Osteocyte (in vitro differentiated cells): ENCODE data around the gene ABCA5. TPM values are rescaled to one million over a fixed set of nuclear protein-coding genes. Genes with fewer than 3 reads are reported as not detected.
A peak's percentile ranks its signal among the peaks of the same experiment; 100 is the strongest.

ENCODE experiments used
- DNase-seq: peaks from one replicate; pipeline ENCODE4 v3.0.0; 2021; ENCODE audit warnings: mixed read lengths; ENCODE audit not compliant: unreplicated experiment; ENCODE audit errors: extremely low spot score
- H3K27ac Mint-ChIP-seq: one replicate; pipeline ENCODE4 v1.8.0; 2021; ENCODE audit warnings: mild to moderate bottlenecking, mixed read lengths; ENCODE audit not compliant: unreplicated experiment
- H3K27me3 Mint-ChIP-seq: one replicate; pipeline ENCODE4 v1.8.0; 2021; ENCODE audit warnings: mixed read lengths; ENCODE audit not compliant: unreplicated experiment
- H3K36me3 Mint-ChIP-seq: one replicate; pipeline ENCODE4 v1.8.0; 2021; ENCODE audit warnings: mixed read lengths; ENCODE audit not compliant: unreplicated experiment
- H3K4me1 Mint-ChIP-seq: one replicate; pipeline ENCODE4 v1.8.0; 2021; ENCODE audit warnings: mixed read lengths; ENCODE audit not compliant: unreplicated experiment
- H3K4me3 Mint-ChIP-seq: one replicate; pipeline ENCODE4 v1.8.0; 2021; ENCODE audit warnings: mild to moderate bottlenecking, moderate library complexity, mixed read lengths; ENCODE audit not compliant: unreplicated experiment
- H3K9me3 Mint-ChIP-seq: one replicate; pipeline ENCODE4 v1.8.0; 2021; ENCODE audit warnings: mixed read lengths; ENCODE audit not compliant: unreplicated experiment
- total RNA-seq: library from RNA; stranded (reverse); gene quantifications from 2 replicates; pipeline ENCODE4 v1.2.1, GENCODE V29; 2021
- TF ChIP-seq, protein P1 (sequence below): fragments of 200-600 bp; sonication (generic); IDR thresholded peaks from 2 replicates; pipeline ENCODE4 v1.5.0; 2021; ENCODE audit warnings: antibody characterized with exemption, mild to moderate bottlenecking, moderate library complexity

The ABCA5 gene
- total RNA-seq, 1 donor from 2014 or later = 15.9 TPM

DNA sequence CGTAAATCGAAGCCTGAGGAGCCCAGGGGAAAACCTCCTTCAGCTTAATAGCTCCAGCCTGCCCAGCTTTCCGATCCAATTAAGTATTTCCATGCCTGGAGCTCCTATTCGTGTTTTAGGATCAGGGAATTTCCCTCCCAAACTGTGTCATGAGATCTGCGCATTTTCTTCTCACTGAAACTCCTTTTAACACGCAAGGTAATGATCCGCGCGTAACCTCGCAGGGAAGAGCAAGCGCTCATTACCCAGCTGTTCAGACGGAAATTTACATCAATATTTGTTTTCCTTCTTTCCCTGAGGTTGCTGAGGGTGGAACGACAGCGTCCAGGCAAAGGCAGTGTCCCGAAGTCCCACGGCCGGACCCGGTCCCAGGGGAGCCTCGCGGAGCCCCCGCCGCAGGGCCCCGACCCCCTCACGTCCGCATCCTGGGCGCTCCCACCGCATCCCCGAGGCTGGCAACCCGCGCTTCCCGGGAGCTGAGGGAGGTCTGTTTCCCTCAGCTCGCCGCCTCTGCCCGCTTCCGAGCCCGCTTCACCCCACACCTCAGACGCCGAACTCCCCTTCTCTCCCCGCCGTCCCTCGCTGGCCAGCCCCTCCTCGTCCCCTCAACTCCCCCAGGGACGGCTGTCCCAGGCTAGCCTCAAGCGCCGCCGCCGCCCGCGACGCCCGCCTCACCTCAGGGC is 415 bp downstream of the ABCA5 start:
- Mint-ChIP-seq H3K27me3 (peaks cover 3% of the 10 kb centered on the region), H3K36me3 (peaks cover 4% of the 10 kb centered on the region), H3K27ac (peak overlapping the region; percentile 91), H3K4me1 (peaks cover 14% of the 10 kb centered on the region), H3K4me3 (peak overlapping the region; percentile 94), H3K9me3 (no peaks in the 10 kb centered on the region)
- no peak for DNase-seq
- TF ChIP-seq, protein P1, sequence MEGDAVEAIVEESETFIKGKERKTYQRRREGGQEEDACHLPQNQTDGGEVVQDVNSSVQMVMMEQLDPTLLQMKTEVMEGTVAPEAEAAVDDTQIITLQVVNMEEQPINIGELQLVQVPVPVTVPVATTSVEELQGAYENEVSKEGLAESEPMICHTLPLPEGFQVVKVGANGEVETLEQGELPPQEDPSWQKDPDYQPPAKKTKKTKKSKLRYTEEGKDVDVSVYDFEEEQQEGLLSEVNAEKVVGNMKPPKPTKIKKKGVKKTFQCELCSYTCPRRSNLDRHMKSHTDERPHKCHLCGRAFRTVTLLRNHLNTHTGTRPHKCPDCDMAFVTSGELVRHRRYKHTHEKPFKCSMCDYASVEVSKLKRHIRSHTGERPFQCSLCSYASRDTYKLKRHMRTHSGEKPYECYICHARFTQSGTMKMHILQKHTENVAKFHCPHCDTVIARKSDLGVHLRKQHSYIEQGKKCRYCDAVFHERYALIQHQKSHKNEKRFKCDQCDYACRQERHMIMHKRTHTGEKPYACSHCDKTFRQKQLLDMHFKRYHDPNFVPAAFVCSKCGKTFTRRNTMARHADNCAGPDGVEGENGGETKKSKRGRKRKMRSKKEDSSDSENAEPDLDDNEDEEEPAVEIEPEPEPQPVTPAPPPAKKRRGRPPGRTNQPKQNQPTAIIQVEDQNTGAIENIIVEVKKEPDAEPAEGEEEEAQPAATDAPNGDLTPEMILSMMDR = no peak

GRCh38 chr17:69325518-69326376 is 1.2 kb downstream of the ABCA5 start:
- TF ChIP-seq, protein P1 = no peak
- H3K4me3 Mint-ChIP-seq = peak overlapping the region; percentile 94
- no peaks in the 10 kb centered on the region for H3K9me3 Mint-ChIP-seq
- no peaks in the 10 kb centered on the region for H3K27me3 Mint-ChIP-seq
- peaks cover 14% of the 10 kb centered on the region for H3K4me1 Mint-ChIP-seq
- no peak for DNase-seq
- peak overlapping the region; percentile 91 for H3K27ac Mint-ChIP-seq
- peaks cover 4% of the 10 kb centered on the region for H3K36me3 Mint-ChIP-seq

DNA sequence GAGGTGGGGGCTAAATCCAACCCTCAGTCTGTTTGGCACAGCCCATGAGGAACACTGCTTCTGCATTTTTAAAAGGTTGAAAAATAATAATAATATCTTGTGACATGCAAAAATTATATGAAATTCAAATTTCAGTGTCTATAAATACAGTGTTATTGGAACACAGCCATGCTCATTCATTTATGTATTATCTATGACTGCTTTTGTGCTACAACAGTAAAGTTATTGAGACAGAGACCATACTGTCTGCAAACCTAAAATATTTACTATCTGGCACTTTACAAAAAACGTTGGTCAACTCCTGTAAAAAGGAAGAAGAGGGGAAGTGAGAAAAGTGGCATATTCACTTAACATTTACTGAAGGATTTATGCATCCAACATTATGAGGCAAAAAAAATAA is 3.1 kb downstream of the ABCA5 start:
- DNase-seq = no peak
- Mint-ChIP-seq H3K27ac (no peak overlapping the region), H3K36me3 (peaks cover 4% of the 10 kb centered on the region), H3K9me3 (no peaks in the 10 kb centered on the region), H3K4me1 (peaks cover 17% of the 10 kb centered on the region), H3K27me3 (no peaks in the 10 kb centered on the region), H3K4me3 (no peak overlapping the region)
- TF ChIP-seq, protein P1 = no peak

GRCh38 chr17:69320908-69321238 is 6.1 kb downstream of the ABCA5 start:
- H3K4me3 Mint-ChIP-seq = no peak overlapping the region
- no peak for DNase-seq
- H3K9me3 Mint-ChIP-seq = no peaks in the 10 kb centered on the region
- H3K36me3 Mint-ChIP-seq = peaks cover 4% of the 10 kb centered on the region
- no peaks in the 10 kb centered on the region for H3K27me3 Mint-ChIP-seq
- no peak overlapping the region for H3K27ac Mint-ChIP-seq
- TF ChIP-seq, protein P1 = no peak
- peaks cover 12% of the 10 kb centered on the region for H3K4me1 Mint-ChIP-seq

GRCh38 chr17:69320210-69320907 is 6.6 kb downstream of the ABCA5 start:
- TF ChIP-seq, protein P1 = no peak
- Mint-ChIP-seq H3K27me3 (no peaks in the 10 kb centered on the region), H3K4me1 (peaks cover 7% of the 10 kb centered on the region), H3K27ac (no peak overlapping the region), H3K9me3 (no peaks in the 10 kb centered on the region), H3K36me3 (peaks cover 4% of the 10 kb centered on the region), H3K4me3 (no peak overlapping the region)
- DNase-seq = no peak
